ENCODE results near the gene TJP3. TPM values are rescaled to one million over a fixed set of nuclear protein-coding genes. Genes with fewer than 3 reads are reported as not detected.

TJP3 gene
- total RNA-seq, 1 experiment from 2014 or later = 10.7 TPM

GRCh38 chr19:3679581-3679980 lies 28.6 kb upstream of the TJP3 start:
- 0 out of 2 replicates have a peak, but pooled peaks cover 3% of the 10 kb centered on the region for H3K36me3 ChIP-seq (replicated peaks; ENCODE audit: control insufficient read depth, insufficient read depth, low read length)
- H3K4me3 ChIP-seq (ENCODE audit: insufficient read depth, low read depth, low read length) = no peak overlapping the region
- H3K27me3 ChIP-seq (ENCODE audit: control insufficient read depth, insufficient read depth, low read length) = no peaks in the 10 kb centered on the region
- no peak for DNase-seq

DNA sequence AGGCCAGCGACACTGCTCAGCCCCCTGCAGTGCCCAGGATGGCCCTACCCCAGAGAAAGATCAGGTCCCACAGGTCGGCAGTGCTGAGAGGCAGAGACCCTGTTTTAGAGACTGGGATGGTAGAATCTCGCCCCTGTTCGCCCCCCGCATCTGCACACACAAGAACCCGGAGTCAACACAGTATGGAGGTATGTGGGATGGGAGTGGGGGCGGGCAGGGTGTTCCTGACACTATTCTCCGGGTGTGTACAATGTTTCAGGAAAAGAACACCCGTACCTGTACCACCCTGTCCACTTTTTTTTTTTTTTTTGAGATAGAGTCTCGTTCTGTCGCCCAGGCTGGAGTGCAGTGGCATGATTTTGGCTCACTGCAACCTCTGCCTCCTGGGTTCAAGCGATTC lies 27.2 kb upstream of the TJP3 start:
- DNase-seq = no peak
- no peaks in the 10 kb centered on the region for H3K27me3 ChIP-seq (ENCODE audit: control insufficient read depth, insufficient read depth, low read length)
- no peak overlapping the region for H3K4me3 ChIP-seq (ENCODE audit: insufficient read depth, low read depth, low read length)
- H3K36me3 ChIP-seq (replicated peaks; ENCODE audit: control insufficient read depth, insufficient read depth, low read length) = 0 out of 2 replicates have a peak, but pooled peaks cover 3% of the 10 kb centered on the region

DNA sequence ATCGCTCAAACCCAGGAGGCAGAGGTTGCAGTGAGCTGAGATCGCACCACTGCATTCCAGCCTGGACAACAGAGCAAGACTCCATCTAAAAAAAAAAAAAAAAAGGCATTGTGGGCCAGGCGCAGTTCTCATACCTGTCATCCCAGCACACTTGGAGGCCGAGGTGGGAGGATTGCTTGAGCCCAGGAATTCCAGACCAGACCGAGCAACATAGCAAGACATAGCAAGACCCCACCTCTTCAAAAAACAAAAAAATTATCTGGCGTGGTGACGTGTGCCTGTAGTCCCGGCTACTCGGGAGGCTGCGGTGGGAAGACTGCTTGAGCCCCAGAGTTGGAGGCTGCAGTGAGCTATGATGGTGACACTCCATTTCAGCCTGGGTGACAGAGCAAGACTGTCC lies 25.9 kb upstream of the TJP3 start:
- Histone ChIP-seq H3K4me3 (ENCODE audit: insufficient read depth, low read depth, low read length) (no peak overlapping the region), H3K36me3 (replicated peaks; ENCODE audit: control insufficient read depth, insufficient read depth, low read length) (0 out of 2 replicates have a peak, but pooled peaks cover 3% of the 10 kb centered on the region), H3K27me3 (ENCODE audit: control insufficient read depth, insufficient read depth, low read length) (no peaks in the 10 kb centered on the region)
- DNase-seq = no peak

GRCh38 chr19:3682741-3683404 lies 25.3 kb upstream of the TJP3 start:
- Histone ChIP-seq H3K36me3 (replicated peaks; ENCODE audit: control insufficient read depth, insufficient read depth, low read length) (0 out of 2 replicates have a peak, but pooled peaks cover 3% of the 10 kb centered on the region), H3K4me3 (ENCODE audit: insufficient read depth, low read depth, low read length) (no peak overlapping the region), H3K27me3 (ENCODE audit: control insufficient read depth, insufficient read depth, low read length) (no peaks in the 10 kb centered on the region)
- DNase-seq = no peak

DNA sequence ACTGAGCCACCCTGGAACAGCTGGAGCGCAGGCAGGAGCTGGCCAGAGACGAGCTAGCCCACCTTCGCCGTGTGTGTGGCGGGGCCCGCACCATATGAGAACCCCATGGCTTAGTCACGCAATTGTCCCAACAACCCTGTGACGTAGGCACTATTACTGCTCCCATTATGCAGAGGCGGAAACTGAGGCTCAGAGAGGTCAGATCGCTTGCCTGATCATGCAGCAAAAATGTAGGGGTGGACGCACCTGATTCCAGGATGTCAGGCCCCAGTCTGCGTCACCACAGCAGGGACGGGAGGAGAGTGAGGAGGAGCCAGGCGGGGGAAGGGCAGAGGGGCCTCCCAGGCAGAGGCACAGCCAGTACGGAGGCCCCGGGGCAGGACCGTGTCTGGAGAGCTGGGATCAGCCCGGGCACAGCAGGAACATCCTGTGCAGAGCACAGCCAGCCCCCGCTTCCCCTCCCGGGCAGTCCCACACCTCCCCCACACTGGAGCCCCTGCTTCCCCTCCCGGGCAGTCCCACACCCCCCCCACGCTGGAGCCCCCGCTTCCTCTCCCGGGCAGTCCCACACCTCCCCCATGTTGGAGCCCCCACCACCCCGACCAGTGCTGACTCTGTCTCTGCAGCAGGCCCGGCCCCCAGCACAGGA lies 24.7 kb upstream of the TJP3 start:
- Histone ChIP-seq H3K4me3 (ENCODE audit: insufficient read depth, low read depth, low read length) (no peak overlapping the region), H3K36me3 (replicated peaks; ENCODE audit: control insufficient read depth, insufficient read depth, low read length) (0 out of 2 replicates have a peak, but pooled peaks cover 3% of the 10 kb centered on the region), H3K27me3 (ENCODE audit: control insufficient read depth, insufficient read depth, low read length) (no peaks in the 10 kb centered on the region)
- DNase-seq = no peak

DNA sequence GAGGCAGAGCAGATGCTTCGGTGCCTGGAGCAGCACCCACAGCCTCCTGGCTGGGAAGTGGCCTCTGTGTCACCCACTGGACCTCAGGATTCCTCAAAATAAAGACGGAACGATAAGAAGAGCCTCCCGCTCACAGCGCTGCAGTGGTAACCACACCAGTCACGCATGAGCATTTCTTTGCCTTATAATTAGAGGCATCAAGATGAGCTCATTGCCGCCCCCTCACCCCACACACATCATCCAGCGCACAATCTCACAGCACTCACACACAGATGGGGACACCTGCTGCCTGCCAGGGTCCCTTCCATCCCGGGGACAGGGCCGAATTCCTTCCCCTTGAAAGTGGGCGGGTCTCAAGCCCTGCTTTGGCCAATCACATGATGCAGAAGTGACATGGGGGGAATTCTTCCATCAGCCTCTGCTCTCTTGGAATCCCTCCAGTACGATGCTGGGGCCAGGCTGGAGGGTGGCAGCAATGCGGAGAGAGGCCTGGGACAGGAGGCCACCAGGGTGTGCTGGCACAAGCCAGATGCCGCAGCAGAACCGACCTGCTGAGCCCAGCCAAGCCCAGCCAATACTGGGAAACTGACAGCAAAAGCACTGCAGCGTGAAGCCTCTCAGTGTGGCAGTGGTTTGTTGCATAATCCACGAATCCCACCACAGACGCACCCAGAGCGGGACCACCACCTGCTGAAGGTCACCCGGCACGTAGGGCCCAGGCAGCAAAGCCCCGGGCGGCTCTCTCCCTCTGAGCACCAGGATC lies 23.9 kb upstream of the TJP3 start:
- DNase-seq = no peak
- H3K27me3 ChIP-seq (ENCODE audit: control insufficient read depth, insufficient read depth, low read length) = no peaks in the 10 kb centered on the region
- 0 out of 2 replicates have a peak, but pooled peaks cover 3% of the 10 kb centered on the region for H3K36me3 ChIP-seq (replicated peaks; ENCODE audit: control insufficient read depth, insufficient read depth, low read length)
- H3K4me3 ChIP-seq (ENCODE audit: insufficient read depth, low read depth, low read length) = no peak overlapping the region

- no peak for DNase-seq
- Histone ChIP-seq H3K27me3 (ENCODE audit: control insufficient read depth, insufficient read depth, low read length) (no peaks in the 10 kb centered on the region), H3K36me3 (replicated peaks; ENCODE audit: control insufficient read depth, insufficient read depth, low read length) (0 out of 2 replicates have a peak, but pooled peaks cover 3% of the 10 kb centered on the region), H3K4me3 (ENCODE audit: insufficient read depth, low read depth, low read length) (no peak overlapping the region)
Observed at GRCh38 chr19:3684817-3685410, 23.3 kb upstream of the TJP3 start.

DNA sequence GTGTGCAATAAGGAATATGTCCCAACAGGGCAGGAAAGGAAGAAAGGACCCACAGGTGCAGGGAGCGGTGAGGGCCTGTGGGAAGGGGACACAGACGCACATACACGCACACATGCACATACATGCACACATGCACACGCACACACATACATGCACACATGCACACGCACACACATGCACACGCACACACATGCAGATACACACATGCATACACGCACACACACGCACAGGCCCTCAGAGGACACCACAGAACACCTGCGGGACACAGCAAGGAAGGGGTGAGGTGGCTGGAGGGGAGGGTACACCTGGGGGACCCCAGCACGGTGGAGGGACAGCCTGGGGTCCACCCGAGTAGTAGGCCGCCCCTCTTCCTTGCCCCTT lies 20.8 kb upstream of the TJP3 start:
- H3K27me3 ChIP-seq (ENCODE audit: control insufficient read depth, insufficient read depth, low read length) = no peaks in the 10 kb centered on the region
- H3K4me3 ChIP-seq (ENCODE audit: insufficient read depth, low read depth, low read length) = peak overlapping the region; percentile 38; the same call in 1 of the 2 replicates
- no peak for DNase-seq
- H3K36me3 ChIP-seq (replicated peaks; ENCODE audit: control insufficient read depth, insufficient read depth, low read length) = 0 out of 2 replicates have a peak, but pooled peaks cover 3% of the 10 kb centered on the region

DNA sequence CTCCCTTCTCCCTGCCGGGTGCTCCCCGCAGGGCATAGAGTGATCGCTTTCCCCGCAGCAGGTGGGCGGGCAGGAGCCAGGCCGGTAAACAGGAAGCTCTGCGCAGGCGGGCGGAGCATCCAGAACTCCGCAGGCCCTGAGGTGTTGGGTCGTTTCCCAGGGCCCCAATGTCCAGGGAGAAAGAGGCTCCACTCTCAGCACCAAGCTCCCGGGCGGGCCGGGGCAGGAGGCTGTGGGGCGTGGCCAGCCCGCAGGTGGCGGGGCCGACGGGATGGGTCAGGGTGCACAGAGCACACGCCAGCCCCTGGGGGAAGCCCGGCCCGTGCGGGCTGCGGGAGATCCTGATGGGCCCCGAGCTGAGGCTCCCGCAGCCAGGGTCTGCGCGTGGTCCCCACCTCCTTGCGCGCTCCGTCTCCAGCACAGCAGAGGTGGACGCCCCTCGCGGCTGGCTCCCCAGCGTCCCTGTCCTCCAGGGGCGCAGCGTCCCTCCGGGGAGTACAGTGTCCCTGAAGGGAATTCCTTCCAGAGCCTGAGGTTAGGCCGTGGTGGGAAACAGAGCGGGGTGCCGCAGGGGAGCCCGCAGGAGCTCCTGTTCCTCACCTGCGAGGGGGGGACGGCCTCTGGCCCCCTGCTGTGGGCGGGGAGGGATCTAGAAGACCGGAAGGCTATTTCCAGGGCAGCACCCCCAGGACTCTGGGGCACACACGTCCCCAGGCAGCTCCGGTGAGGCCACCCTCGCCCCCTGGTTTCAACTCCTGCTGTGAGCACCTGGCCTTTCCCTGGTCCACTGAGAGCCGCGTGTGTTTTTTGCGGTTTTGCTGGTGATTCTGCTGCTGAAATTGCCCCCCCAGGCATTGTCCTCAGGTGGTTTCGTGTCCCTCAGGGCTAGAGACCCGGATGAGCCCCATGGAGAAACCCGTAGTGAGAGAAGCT lies 20.1 kb upstream of the TJP3 start:
- peak overlapping the region; percentile 38 for H3K4me3 ChIP-seq (ENCODE audit: insufficient read depth, low read depth, low read length)
- H3K27me3 ChIP-seq (ENCODE audit: control insufficient read depth, insufficient read depth, low read length) = no peaks in the 10 kb centered on the region
- H3K36me3 ChIP-seq (replicated peaks; ENCODE audit: control insufficient read depth, insufficient read depth, low read length) = 0 out of 2 replicates have a peak, but pooled peaks cover 3% of the 10 kb centered on the region
- DNase-seq = peak; percentile 89

DNA sequence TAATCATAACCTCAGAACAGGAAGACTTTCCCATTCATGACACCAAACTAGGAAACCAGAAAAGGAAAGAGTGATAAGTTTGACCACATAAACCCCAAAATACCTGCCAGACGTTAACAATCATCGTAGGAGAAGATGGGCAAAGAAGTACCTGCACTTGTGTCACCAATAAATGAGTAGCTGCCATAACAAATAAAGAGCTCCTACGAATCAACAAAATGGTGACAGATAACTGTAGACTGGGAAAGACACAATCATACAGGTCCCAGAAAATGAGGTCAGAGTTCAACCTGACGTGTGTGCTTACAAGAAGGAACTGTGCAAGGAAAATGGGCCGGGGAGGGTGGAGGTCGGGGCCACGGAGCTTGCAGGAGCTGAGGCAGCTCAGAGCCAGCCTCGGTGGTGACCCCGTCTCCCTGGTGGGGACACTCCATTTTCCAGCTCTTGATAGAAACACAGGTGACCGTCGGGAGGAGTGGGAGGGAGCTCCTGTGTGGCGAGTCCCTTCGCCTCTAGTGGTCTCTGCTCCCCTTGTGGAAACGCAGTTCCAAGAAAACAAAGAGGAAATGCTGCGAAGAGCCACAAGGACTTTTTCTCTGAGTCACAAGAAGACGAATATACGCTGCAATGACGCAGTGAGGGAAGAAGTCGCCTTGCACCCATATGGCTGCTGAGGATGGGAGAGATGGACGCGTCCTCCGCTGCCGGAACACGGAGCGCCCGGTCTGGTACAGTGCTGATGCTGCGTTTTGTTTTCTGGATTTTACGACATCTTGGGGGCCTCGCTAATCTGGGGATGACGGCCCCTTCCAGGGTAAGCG lies 17.4 kb upstream of the TJP3 start:
- peak; percentile 52 for DNase-seq
- H3K4me3 ChIP-seq (ENCODE audit: insufficient read depth, low read depth, low read length) = no peak overlapping the region
- no peaks in the 10 kb centered on the region for H3K36me3 ChIP-seq (replicated peaks; ENCODE audit: control insufficient read depth, insufficient read depth, low read length)
- no peaks in the 10 kb centered on the region for H3K27me3 ChIP-seq (ENCODE audit: control insufficient read depth, insufficient read depth, low read length)

DNA sequence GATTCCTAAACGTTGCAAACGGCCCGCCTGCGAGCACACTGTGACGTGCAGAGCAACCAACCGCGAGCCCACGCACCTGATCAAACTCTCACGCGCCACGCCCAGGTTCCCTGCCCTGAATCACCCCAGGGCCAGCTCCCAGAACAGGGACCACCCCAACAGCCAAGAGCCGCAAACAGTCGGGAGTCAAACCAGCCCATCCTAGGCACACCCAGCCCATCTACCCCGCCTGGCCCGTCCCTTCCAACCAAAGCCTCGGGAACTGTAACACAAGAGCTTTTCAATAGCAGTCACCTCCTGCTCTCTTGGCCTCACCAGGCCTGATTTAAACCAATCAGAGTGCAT lies 16.8 kb upstream of the TJP3 start:
- H3K4me3 ChIP-seq (ENCODE audit: insufficient read depth, low read depth, low read length) = no peak overlapping the region
- H3K36me3 ChIP-seq (replicated peaks; ENCODE audit: control insufficient read depth, insufficient read depth, low read length) = no peaks in the 10 kb centered on the region
- H3K27me3 ChIP-seq (ENCODE audit: control insufficient read depth, insufficient read depth, low read length) = no peaks in the 10 kb centered on the region
- no peak for DNase-seq

DNA sequence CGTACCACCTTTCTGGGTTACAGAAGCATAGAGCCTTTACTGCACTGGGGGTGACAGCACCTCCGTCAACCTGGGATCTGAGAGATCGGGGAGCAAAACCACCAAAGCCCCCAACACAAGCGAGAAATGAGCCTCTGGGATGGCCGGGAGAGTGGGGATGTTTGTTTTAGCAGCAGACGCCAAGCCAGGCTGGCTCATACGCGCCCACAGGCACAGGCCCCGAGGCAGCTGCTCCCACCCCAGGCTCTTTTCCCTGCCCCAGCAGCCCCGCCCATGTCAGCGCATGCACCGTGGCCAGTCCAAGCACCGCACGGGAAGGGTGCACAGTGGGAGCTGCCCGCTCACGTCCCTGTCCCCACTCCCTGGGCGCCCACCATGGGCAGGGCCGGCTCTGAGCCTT lies 16.5 kb upstream of the TJP3 start:
- Histone ChIP-seq H3K36me3 (replicated peaks; ENCODE audit: control insufficient read depth, insufficient read depth, low read length) (no peaks in the 10 kb centered on the region), H3K4me3 (ENCODE audit: insufficient read depth, low read depth, low read length) (no peak overlapping the region), H3K27me3 (ENCODE audit: control insufficient read depth, insufficient read depth, low read length) (no peaks in the 10 kb centered on the region)
- peak; percentile 47 for DNase-seq

All from H7 (cell line).